Renal pelvis (tissue), 4 donors: ENCODE measurements around the gene UCHL5. TPM values are rescaled to one million over a fixed set of nuclear protein-coding genes. Genes with fewer than 3 reads are reported as not detected.
"Not testable (repeated sequence)": the region's sequence is repeated elsewhere in the genome, so short reads cannot be mapped to it uniquely, and the experiment has no call there.

Experiments
- DNase-seq: peaks from one replicate; pipeline ENCODE4 v3.0.0-alpha.2; 2013
- polyA plus RNA-seq, 3 donors: library from polyadenylated mRNA; unstranded; fragments of 120-200 nt; gene quantifications; one replicate each; pipeline ENCODE4 v1.2.1, GENCODE V29; 2013; ENCODE audit not compliant: insufficient read length in 3 of 3

Gene UCHL5
- polyA plus RNA-seq, 3 donors: 36.8 to 45.4 (median 41.4) TPM

DNA sequence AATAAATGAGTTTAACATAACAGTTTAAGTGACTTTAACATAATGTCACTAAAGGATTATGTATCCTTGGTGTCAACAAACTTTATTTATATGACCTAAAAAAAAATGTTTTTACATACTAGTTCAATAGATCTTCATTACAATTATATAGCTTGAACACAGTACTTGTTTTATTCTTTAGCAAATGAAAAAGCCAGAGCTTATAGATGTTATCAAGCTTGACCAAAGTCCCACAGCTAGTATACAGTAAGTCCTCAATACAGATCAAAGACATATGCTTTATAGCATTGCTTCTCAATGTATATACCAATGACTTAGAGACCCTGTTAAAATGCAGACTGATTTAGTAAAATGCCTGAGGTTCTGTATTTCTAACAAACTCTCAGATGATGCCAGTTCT lies 42.4 kb downstream of the UCHL5 start:
- DNase-seq: no peak

DNA sequence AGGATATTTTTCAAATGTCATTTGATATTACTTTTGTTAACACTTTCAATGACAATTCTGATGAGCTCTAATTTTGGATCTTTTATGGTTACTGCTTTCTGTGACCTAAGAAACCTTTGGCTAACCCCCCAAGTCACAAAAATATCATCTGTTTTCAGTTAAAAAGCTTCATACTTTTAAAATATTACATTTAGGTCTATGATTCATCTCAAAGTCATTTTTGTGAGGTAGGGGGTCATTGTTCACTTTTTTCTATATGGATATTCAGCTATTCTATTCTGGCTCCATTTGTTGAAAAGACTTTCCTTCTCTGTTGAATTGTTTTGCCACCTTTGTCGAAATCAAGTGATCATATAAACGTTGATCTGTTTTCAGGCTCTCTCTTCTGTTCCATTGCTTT lies 44.8 kb downstream of the UCHL5 start:
- DNase-seq: no peak

DNA sequence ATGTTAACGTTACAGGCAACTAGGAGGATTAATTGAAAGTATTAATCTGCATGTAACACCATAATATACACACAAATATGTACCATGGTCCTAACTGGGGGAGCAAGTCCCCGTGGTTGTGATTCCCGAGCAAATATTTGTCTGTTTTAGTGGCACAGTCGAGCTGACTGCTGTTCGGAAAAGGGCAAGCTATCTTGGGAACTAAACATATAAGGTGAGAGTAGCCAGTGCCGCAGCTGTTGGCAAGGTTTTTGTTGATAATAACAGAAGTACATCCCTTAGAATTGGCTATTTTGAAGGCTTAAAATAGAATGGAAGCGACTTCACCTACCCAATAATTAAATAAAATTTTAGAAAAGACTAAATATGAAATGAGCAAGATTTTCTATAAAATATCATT lies 45.5 kb downstream of the UCHL5 start:
- no peak for DNase-seq

DNA sequence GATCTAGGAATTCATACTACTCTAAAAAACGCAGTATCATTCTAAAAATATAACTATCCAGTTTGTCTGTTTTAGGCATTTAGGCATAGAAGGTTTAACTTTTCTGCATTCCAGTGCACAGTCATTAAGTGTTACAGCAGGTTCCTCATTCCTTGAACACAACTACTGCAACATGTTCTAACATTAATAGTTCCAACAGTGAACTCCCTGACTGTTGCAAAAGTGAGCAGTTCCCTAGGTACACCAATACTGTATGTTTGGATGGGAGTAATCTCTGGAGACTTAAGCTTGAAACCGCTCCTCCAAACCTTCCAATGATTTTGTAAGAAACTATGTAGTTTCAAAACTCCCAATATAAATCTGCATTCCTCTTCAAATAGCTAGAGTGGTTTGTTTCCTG lies 46.2 kb downstream of the UCHL5 start:
- DNase-seq: no peak

DNA sequence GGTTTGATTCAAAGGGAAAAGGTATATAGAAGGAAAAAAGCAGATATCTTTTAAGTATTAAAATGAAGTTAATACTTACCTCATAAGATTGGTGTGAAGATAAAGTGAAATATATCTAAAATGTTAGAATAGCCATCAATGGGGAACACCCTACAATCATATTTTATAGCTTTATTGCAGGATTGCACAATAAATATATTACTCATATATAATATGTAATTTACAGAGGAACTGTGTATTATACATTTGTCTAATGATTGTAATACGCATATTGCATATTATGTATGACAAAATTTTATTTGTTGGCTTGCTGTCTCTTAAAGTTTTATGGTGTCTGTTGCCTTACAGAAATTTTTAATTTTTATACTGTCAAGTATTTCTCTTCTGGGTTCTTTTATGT lies 47.8 kb downstream of the UCHL5 start:
- no peak for DNase-seq

DNA sequence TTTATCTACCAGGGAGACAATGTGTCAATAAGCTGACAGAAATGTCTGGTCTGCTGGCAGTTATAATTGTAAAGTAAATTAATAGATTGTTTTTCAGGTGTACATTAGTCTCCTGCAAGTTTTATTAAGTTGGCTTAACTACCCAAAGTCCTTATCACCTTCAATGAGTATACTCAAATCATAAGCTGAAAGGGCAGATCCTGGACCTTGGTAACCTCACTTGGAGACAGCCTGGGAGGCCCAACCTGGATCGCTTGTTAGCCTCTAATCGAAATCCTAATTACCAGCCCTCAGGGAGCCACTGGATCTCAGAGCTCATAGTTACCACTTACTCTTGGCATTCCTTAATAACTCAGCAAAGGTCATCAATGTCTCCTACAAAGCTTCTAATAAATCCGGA lies 49.7 kb downstream of the UCHL5 start:
- no peak for DNase-seq

DNA sequence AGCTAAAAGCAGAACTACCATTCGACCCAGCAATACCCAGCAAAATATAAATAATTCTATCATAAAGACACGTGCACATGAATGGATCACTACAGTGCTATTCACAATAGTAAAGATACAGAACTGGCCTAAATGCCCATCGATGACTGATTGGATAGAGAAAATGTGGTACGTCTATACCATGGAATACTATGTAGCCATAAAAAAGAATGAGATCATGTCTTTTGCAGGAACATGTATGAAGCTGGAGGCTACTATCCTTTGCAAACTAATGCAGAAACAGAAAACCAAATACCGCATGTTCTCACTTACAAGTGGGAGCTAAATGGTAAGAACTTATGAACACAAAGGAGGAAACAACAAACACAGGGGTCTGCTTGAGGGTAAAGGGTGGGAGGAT lies 53.4 kb downstream of the UCHL5 start:
- no peak for DNase-seq

DNA sequence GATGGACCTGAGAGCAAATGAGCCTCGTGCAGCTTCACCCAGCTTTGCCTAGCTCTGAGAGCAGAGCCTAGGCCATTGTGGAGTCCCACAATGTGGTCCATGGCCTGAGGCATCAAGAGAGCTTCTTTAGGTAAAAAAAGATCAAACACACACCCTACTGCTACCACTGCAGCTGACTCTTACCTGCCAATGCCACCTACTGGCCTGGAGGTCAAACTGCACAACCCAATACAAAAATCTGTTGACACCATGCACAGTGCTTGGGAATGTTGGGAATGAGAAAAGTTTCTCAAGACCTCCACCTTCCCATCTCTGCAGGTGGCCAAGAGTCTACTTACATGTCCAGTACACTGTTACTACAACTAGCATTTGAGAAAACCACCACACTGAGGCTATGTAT lies 60.6 kb downstream of the UCHL5 start:
- no peak for DNase-seq

DNA sequence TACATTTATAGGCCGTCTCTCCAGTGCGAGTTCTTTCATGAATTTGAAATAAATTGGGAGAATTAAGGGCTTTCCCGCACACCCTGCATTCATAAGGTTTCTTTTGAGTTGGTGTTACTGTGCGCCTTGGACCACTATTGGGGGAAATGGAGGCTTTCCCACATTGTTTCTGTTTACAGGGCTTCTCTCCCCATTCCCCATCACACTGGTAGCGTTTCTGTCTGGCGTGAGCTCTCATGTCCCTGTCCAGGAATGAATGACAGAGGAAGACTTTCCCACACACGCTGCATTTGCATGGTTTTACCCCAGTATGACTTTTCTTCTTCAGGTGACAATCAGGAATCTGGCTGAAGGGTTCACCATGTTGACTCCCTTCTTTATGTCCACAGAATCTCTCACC lies 65.0 kb downstream of the UCHL5 start:
- DNase-seq: no peak

DNA sequence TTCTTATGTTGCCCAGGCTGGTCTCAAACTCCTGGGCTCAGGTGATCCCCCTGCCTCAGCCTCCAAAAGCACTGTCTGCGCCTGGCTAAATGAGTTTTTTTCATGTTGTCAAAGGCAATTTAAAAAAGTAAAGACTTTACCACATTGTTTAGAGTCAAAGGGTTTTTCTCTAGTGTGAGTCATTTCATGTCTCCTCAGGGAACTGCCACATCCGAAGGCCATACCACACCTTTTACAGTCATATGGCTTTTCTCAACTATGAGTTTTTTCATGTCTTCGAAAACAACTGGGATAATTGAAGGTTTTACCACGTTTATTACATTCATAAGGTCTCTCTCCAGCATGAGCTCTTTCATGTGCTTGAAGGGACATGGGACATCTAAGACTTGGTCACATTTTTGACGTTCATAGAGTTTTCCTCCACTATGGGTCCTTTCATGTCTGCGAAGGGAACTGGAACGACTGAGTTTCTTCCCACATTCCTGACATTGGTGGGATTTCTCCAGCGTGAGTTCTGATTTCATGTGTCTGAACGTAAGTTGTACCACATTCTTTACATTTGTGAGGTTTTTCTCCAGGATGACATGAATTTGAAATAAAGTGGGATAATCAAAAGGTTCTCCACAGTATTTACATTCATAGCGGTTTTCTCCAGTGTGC lies 65.6 kb downstream of the UCHL5 start:
- DNase-seq: no peak

DNA sequence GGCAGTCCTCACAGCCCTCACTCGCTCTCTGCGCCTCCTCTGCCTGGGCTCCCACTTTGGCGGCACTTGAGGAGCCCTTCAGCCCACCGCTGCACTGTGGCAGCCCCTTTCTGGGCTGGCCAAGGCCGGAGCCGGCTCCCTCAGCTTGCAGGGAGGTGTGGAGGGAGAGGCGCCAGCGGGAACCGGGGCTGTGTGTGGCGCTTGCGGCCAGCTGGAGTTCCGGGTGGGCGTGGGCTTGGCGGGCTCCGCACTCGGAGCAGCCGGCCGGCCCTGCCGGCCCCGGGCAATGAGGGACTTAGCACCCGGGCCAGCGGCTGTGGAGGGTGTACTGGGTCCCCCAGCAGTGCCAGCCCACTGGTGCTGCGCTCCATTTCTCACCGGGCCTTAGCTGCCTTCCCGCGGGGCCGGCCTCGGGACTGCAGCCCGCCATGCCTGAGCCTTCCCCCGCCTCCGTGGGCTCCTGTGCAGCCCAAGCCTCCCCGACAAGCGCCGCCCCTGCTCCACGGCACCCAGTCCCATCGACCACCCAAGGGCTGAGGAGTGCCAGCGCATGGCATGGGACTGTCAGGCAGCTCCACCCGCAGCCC lies 72.3 kb downstream of the UCHL5 start:
- not testable (repeated sequence) for DNase-seq

DNA sequence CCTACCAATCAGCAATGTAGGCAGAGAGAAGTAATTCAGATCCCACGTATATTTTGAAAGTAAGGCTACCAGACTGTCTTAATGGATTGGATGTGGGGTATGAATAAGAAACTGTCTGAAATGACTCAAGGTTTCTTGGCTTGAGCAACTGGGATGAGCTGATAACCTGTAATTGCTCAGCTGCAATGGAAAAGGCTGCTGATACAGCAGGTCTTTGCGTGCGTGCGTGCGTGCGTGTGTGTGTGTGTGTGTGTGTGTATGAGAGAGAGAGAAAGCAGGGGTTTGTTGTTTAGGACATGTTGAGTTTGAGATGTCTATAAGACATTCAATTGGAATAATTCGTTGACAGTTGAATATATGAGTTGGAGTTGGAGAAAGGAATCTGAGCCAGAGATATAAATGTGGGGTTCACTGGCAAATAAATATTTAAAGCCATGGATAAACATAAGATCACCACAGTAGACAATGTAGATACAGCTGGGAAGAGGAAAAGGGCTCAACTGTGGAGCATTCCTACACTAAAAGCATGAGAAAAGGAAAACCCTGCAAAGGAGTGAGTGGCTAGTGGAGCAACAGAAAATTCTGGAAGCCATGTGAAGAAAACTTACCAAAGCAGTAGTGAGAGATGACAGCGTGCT lies 72.9 kb downstream of the UCHL5 start:
- no peak for DNase-seq

DNA sequence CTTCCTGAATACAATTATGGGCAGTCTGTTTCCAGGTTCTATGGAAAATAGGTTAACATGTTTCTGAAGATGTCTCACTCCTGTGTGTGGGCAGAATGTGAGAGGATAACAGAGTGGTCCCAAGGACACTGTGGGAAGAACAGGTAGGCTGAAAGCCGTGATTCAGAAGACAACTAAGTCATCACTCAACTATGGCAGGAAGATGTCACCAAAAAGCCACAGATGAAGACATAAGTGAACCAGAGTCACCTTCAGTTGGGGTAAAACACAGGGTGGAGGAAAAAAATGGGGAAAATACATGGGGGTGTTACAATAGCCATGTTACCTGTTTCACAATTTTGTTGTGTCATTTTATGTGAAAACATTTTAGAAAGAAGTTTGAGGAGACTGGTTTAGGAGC lies 75.1 kb downstream of the UCHL5 start:
- no peak for DNase-seq

DNA sequence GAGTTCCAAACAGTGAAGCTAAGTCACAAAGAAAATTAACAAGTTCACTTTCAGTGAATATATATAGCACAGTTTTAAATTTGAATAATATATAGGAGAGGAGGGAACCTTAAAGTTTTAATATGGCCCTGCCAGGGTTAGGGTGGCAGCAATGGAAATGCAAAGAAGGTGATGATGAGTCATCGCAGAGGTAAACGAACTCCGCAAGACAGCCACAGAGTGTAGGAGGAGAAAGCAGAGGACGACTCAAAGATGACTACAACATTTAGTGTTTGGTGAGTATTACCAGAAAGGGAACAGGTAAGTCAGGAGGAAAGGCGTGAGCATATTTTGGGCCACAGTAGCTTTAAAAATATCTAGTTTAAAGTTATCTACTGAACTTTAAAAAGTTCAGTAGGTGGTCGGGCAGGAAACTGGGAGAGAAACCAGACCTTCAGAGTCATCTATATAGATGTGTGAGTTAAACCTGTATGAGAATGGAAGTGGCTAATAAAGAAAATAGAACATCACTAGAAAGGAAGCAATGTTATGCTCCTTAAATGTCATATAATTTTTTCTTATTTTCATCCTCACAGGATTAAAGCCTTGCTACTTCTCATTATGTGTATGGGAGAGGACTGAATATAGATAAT lies 75.7 kb downstream of the UCHL5 start:
- DNase-seq: no peak

DNA sequence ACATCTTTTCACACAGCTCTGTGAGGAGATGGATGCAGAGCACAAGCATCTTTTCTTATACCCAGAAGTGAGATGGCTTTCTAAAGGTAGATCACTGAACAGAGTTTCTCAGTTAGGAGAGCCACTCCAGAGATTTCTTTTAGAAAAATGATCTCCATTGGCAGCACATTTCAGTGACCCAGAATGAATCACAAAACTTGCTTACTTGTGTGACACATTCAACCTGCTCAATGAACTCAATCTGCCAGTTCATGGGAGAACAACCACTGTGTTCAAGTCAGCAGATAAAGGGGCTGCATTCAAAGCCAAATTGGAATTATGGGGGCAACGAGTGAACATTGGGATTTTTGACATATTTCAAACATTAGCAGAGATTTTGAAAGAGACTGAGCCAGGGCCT lies 78.3 kb downstream of the UCHL5 start:
- no peak for DNase-seq

DNA sequence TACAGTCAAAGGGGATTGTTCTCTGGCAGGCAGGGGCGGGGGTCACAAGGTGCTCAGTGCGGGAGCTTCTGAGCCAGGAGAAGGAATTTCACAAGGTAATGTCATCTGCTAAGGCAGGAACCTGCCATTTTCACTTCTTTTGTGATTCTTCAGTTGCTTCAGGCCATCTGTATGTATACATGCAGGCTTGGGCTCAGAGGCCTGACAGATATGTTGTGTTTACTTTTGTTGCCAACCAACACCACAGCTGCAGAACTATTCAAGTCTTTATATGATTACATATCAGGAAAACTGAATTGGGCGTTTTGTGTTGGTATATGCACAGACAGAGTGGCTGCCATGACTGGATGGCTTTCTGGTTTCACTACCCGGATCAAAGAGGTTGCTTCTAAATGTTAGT lies 78.8 kb downstream of the UCHL5 start:
- DNase-seq: not testable (repeated sequence)

DNA sequence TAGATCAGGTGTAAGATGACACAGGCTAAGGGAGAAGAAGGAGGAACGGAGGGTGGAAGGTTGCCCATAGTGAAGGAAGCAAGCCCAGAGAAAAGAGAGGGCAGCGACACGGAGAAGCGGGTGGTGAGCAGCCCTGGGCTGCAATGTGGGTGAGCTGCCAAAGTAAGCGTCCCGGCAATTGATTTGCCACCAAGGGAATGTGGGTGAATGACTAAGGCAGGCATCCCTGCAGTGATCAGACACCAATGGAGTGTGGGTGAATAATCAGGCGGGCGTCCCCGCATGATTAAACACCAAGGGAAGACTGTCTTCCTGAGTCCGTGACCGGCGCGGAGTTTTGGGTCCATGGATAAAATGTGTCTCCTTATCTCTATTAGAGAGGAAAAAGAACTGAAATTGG lies 79.6 kb downstream of the UCHL5 start:
- no peak for DNase-seq

DNA sequence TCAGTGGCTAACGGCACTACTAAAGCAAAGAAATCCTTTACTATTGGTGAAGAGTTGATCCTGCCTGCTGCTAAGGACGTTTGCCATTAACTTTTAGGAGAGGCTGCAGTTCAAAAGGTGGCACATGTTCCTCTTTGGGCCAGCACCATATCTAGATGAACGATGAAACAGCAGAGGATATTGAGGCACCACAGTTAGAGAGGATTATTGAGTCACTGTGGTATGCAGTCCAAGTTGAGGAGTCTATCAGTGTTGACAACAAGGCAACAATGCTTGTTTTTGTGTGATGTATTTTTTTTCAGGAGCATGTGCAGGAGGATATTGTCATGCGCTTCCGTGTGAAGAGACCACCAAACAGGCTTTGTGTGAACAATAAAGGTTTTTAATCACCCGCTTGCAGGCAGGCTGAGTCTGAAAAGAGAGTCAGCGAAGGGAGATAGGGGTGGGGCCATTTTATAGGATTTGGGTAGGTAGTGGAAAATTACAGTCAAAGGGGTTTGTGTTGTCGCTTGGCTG lies 80.9 kb downstream of the UCHL5 start:
- DNase-seq: no peak

DNA sequence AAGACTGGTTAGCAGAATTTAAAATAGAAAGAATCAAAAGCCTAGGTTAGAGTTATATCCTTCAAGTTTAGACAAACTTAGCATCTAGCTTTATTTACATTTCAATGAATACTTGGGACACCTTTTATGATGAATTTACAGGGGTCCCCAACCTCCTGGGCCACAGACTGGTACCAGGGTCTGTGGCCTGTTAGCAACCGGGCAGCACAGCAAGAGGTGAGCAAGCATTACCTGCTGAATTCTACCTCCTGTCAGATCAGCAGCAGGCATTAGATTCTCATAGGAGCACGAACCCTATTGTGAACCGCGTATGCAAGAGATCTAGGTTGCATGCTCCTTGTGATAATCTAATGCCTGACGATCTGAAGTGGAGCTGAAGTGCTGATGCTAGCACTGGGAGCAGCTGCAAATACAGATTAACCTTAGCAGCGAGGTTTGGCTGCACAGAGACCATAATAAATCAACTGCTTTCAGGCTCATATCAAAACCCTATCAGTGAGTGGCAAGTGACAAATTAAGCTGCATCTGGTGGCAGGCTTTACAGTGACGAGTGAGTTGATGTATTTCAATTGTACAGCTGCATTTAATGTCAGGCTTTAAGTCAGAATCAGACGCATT lies 82.0 kb downstream of the UCHL5 start:
- no peak for DNase-seq

DNA sequence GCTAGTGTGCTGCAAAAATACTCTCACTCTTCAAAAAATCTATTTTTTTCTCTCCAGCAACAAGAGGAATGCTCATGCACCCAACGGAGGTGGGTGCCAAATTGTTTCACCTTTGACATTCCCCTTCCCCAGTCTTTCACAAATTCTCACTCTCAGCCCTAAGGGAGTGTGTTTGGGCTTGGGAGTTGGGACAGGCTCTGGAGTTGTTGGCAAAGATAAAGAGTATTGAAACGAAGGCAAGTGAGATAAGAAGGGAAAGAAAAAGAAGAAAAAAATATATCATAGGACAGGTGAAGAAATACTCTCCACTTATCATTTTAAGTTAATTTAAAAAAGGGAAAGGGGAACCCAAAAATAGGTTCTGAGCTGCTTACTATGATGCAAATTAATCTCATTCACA lies 82.6 kb downstream of the UCHL5 start:
- DNase-seq: no peak

DNA sequence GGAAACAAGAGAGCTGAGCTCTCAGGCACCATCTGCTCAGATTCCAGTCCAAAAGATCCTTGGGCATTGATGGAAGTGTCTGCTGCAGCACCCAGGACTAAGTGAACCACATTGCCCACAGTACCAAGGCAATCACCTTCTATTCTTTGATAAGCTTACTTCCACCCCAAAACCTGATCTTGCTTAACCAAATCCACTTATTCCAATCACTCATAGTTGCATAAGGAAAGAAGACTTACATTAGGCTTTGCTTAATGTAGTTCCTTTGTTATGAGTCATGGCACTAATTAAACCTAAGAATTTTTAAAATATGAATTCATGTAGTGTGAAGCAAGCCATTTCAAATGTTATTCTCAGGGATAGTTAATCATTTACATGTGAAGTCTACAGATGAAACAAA lies 84.5 kb downstream of the UCHL5 start:
- no peak for DNase-seq

DNA sequence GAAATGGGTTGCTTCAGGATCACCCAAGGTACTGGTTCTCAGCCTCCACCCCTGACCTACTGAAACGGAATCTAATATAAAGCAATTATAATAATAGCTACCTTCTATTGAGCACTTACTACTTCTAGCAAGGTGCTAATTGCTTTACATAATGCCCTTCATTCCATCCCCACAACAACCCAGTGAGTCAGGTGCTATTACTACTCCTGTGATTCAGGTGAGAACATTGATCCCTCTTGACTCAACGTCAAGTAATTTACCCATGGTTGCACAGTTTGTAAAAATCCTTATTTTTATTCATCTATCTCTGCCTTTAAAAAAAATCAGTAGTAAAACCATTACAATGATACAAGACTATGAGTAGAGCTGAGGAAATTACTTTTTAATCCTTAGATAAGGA lies 85.2 kb downstream of the UCHL5 start:
- no peak for DNase-seq

DNA sequence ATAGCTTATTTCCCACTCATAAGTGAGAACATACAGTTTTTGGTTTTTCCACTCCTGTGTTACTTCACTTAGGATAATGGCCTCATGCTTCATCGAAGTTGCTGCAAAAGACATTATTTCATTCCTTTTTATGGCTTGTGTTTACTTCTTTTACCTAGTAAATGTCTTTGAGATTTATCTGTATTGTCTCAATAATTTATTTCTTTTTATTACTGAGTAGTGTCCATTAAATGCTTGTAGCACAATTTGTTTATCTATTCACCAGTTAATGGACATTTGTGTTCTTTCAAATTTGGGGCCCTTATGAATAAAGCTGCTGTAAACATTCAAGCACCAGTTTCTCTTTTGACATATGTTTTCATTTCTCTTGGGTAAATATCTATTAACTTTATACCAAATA lies 86.0 kb downstream of the UCHL5 start:
- no peak for DNase-seq
